GM18520 (cell line): Measurements from ENCODE around the gene LENG8.
A peak's percentile ranks its signal among the peaks of the same experiment; 100 is the strongest.

Source experiments
- ATAC-seq: cut with Tn5 transposase; IDR thresholded peaks from one replicate; pipeline ENCODE4 v1.9.1; 2021; ENCODE audit not compliant: unreplicated experiment

LENG8 gene

GRCh38 chr19:54448774-54449700, at the start of gene LENG8:
Gene LENG8, plus strand, starts transcription at chr19:54449199. Its CDS starts 2,146 bp downstream, at chr19:54451345.
- peak; percentile 78 for ATAC-seq

DNA sequence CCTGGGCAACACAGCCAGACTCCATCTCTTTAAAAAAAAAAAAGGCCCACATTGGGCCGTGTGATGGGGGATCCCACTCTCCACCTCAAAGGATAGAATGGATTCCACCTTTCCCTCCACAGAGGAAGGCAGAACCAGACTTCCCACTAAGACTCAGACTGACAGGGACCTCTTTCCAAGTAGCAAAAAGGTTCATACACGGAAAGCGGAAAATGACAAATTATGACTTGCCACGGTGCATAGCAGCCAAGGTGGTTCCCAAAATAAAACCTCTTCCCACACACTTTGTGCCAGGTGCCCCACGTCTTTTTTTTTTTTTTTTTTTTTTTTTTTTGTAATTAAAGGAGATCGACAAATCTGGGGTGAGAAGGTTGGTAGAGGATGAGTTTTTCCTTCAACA, 48.1 kb upstream of the LENG8 start:
- ATAC-seq, result no peak

GRCh38 chr19:54403054-54403453, 45.9 kb upstream of the LENG8 start:
- ATAC-seq, result no peak

- no peak for ATAC-seq
These were observed 43.4 kb upstream of the LENG8 start for GRCh38 chr19:54405628-54406027.

- ATAC-seq, result no peak
These were observed 41.2 kb upstream of the LENG8 start for GRCh38 chr19:54407780-54408179.

DNA sequence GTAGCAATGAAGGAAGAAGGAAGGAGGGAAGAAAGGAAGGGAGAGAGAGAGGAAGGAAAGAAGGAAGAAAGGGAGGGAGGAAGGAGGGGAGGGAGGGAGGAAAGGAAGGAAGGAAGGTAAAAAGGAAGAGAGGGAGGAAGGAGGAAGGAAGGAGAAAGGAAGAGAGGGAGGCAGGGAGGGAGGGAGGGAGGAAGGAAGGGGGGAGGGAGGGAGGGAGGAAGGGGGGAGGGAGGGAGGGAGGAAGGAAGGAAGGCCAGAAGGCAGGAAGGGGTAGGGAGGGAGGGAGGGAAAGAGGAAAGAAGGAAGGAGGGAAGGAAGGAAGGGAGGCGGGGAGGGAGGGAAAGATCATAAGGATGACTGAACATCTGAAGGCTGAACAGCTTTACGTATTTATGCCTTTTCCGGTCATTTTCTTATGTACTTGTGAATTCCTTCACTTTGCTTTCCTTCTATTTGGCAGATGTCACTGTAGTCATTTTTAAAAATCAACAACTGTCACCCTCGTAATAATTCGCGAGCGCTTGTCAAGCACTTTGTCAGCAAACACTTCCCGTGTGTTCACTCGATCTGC, 40.5 kb upstream of the LENG8 start:
- no peak for ATAC-seq

GRCh38 chr19:54411033-54411432, 38.0 kb upstream of the LENG8 start:
- no peak for ATAC-seq

DNA sequence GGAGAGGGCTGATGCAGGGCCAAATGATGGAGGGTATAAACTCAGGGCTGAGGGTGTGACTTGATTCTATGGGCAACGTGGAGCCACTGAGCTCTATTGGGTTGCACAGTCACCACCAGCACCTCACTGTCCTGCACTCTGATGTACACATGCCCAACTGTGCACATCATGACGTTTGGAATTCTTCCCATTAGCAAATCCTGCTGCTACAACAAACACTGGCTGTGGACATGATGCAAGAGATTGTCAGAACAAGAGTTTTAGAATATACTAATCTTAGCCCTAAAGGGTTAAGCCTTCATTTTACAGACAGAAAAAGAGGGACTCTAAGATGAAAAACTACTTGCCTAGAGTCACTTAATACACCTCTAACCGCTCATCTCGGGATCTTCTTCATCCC, 36.1 kb upstream of the LENG8 start:
- ATAC-seq, result no peak

- ATAC-seq, result no peak
These were observed 34.8 kb upstream of the LENG8 start for GRCh38 chr19:54414156-54414555.

GRCh38 chr19:54415208-54415900, 33.6 kb upstream of the LENG8 start, which contains the start of gene TTYH1:
Gene TTYH1, plus strand, starts transcription at chr19:54415464. Its CDS starts 89 bp downstream, at chr19:54415553.
- no peak for ATAC-seq

- ATAC-seq, result no peak
These were observed 32.9 kb upstream of the LENG8 start for GRCh38 chr19:54415901-54416673.

GRCh38 chr19:54416695-54417491, 32.1 kb upstream of the LENG8 start:
- no peak for ATAC-seq

DNA sequence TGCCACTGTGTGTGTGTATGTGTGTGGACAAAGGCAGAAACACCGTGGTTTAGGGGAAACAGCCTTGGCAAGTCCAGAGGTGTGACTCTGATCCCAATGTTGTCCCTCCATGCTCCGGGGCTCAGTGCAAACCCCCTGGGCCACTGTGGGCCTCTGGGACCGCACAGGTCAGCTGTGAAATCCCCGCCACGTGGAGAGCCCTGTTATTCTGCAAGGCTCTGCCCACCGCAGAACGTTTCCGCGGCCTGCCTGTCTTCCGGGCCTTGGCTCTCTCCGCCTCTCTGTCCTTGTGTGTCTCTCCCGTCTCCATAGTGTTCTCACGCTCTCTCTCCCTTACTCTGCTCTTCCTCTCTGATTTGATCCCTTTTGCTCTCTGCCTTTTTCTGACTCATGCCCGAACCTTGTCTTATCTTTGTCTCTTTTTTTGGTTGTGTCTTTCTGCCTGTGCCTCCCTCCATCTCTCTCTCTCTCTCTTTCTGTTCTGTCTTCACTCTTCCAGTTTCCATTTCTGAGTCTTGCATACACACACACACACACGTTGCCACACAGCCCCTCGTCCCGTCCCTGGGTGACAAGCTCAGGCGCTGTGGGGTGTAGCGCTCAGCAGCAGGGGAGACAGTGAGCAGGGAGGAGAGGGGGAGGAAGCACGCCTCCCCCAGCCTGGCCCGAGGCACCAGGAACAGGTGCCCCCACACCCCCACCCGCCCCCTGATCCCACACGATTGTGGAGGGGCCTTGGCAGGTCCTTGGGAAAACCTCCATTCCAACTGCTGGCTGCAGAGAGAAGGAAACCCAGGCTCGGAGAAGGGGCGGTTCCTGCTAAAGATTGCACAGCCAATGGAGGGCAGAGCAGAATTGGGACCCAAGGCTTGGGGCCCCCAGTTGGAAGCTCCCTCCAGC, 30.7 kb upstream of the LENG8 start:
- ATAC-seq, result no peak

GRCh38 chr19:54418930-54419800, 29.8 kb upstream of the LENG8 start:
- no peak for ATAC-seq

DNA sequence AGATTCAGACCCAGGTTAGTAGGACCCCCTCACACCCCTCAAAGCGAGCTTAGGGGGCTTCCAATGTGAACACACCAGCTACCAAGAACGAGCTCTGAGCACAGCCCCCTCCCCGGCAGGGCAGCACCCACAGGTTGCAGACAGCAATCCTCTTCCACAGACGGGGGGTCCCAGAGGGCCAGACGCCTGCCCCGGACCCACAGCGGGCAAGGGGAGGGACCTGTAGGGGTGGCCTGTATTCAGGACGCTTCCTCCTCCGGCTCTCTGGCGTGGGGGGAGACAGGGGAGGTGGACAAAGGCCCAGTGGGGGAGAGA, 29.0 kb upstream of the LENG8 start:
- ATAC-seq, result no peak

- ATAC-seq, result no peak
These were observed 28.4 kb upstream of the LENG8 start for GRCh38 chr19:54420383-54421168.

GRCh38 chr19:54421169-54421516, 27.9 kb upstream of the LENG8 start:
- ATAC-seq, result no peak

DNA sequence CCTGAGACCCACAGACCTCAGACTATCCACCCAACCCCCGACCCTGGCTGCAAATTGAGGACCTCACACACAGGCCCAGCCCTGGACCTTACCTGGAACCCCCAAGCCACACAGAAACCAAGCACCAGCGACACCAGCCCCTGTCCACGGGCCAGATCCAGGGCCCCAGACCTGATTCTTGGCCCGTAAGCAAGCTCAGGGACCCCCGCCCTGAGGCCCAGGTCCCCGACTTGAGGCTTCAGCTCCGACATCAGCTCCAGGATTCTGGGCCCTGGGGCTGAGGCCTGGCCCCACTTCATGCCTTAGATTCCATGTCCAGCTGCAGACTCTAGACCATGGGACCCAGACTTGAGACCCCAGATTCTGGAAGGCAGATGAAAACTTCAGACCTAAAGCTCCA, 27.5 kb upstream of the LENG8 start:
- ATAC-seq, result no peak
